NT2/D1 (cell line): Measurements from ENCODE around the gene KCNJ4.

Experiments used
- DNase-seq: peaks from one replicate; pipeline ENCODE4 v3.0.0-alpha.2; 2011; ENCODE audit warnings: low read depth, low spot score
- H3K27me3 ChIP-seq: 2 replicates; pipeline ENCODE4 v1.6.0; 2011; ENCODE audit warnings: mild to moderate bottlenecking; ENCODE audit not compliant: insufficient read length, insufficient read depth
- H3K36me3 ChIP-seq: 2 replicates; pipeline ENCODE4 v1.6.1; 2011; ENCODE audit warnings: mild to moderate bottlenecking, low read length, mixed read lengths; ENCODE audit not compliant: insufficient read depth, insufficient read length
- H3K4me1 ChIP-seq: 2 replicates; pipeline ENCODE4 v1.5.1; 2011; ENCODE audit not compliant: insufficient read depth, insufficient read length
- H3K4me3 ChIP-seq: 2 replicates; pipeline ENCODE4 v1.5.1; 2011; ENCODE audit warnings: low read depth; ENCODE audit not compliant: insufficient read length
- H3K9ac ChIP-seq: 2 replicates; pipeline ENCODE4 v1.6.0; 2011; ENCODE audit warnings: low read depth; ENCODE audit not compliant: insufficient read length
- H3K9me3 ChIP-seq: 2 replicates; pipeline ENCODE4 v1.5.1; 2011; ENCODE audit warnings: mild to moderate bottlenecking, low read length; ENCODE audit not compliant: insufficient read depth
- SUZ12 ChIP-seq: IDR thresholded peaks from 2 replicates; pipeline ENCODE4 v1.6.1; 2011; ENCODE audit not compliant: insufficient read length, insufficient read depth; ENCODE audit errors: extremely low read depth
- YY1 ChIP-seq: IDR thresholded peaks from 2 replicates; pipeline ENCODE4 v1.6.1; 2011; ENCODE audit not compliant: insufficient read length, insufficient read depth
- ZNF274 ChIP-seq: IDR thresholded peaks from 2 replicates; pipeline ENCODE4 v1.6.1; 2011; ENCODE audit warnings: mild to moderate bottlenecking, low read depth, low read length

Gene KCNJ4

GRCh38 chr22:38455530-38456271 lies 702 bp upstream of the KCNJ4 start:
- TF ChIP-seq ZNF274 (no peak), SUZ12 (no peak), YY1 (no peak)
- Histone ChIP-seq H3K27me3 (peaks cover 76% of the 10 kb centered on the region), H3K9me3 (no peaks in the 10 kb centered on the region), H3K4me3 (peak overlapping the region; percentile 36), H3K9ac (peak overlapping the region; percentile 50), H3K4me1 (peaks cover 20% of the 10 kb centered on the region), H3K36me3 (no peaks in the 10 kb centered on the region)
- no peak for DNase-seq

- Histone ChIP-seq H3K4me3 (peak overlapping the region; percentile 30), H3K9ac (peak overlapping the region; percentile 42), H3K9me3 (no peaks in the 10 kb centered on the region), H3K4me1 (peaks cover 20% of the 10 kb centered on the region), H3K27me3 (peaks cover 64% of the 10 kb centered on the region), H3K36me3 (no peaks in the 10 kb centered on the region)
- TF ChIP-seq ZNF274 (no peak), YY1 (no peak), SUZ12 (no peak)
- no peak for DNase-seq
Measured at GRCh38 chr22:38454353-38455075, 485 bp downstream of the KCNJ4 start.

GRCh38 chr22:38453996-38454352 lies 1.0 kb downstream of the KCNJ4 start:
- Histone ChIP-seq H3K9me3 (no peaks in the 10 kb centered on the region), H3K27me3 (peaks cover 61% of the 10 kb centered on the region), H3K4me1 (peaks cover 20% of the 10 kb centered on the region), H3K36me3 (no peaks in the 10 kb centered on the region), H3K9ac (no peak overlapping the region), H3K4me3 (no peak overlapping the region)
- no peak for TF ChIP-seq ZNF274
- no peak for TF ChIP-seq SUZ12
- DNase-seq, result no peak

GRCh38 chr22:38453066-38453672 lies 1.8 kb downstream of the KCNJ4 start:
- peaks cover 55% of the 10 kb centered on the region for H3K27me3 ChIP-seq
- peaks cover 23% of the 10 kb centered on the region for H3K4me1 ChIP-seq
- no peak overlapping the region for H3K4me3 ChIP-seq
- H3K36me3 ChIP-seq, result no peaks in the 10 kb centered on the region
- TF ChIP-seq SUZ12 (no peak), YY1 (no peak), ZNF274 (no peak)
- DNase-seq, result no peak
- no peaks in the 10 kb centered on the region for H3K9me3 ChIP-seq
- no peak overlapping the region for H3K9ac ChIP-seq

- no peak for DNase-seq
- peaks cover 50% of the 10 kb centered on the region for H3K27me3 ChIP-seq
- peaks cover 22% of the 10 kb centered on the region for H3K4me1 ChIP-seq
- H3K4me3 ChIP-seq, result no peak overlapping the region
- no peak overlapping the region for H3K9ac ChIP-seq
- no peaks in the 10 kb centered on the region for H3K36me3 ChIP-seq
- no peak for TF ChIP-seq SUZ12
- TF ChIP-seq YY1, result no peak
- TF ChIP-seq ZNF274, result no peak
- no peaks in the 10 kb centered on the region for H3K9me3 ChIP-seq
Measured at GRCh38 chr22:38452373-38453065, 2.5 kb downstream of the KCNJ4 start.

- Histone ChIP-seq H3K36me3 (no peaks in the 10 kb centered on the region), H3K27me3 (peaks cover 44% of the 10 kb centered on the region), H3K9ac (no peak overlapping the region), H3K4me3 (no peak overlapping the region), H3K4me1 (peaks cover 19% of the 10 kb centered on the region), H3K9me3 (no peaks in the 10 kb centered on the region)
- TF ChIP-seq ZNF274 (no peak), YY1 (no peak), SUZ12 (no peak)
- no peak for DNase-seq
Measured at GRCh38 chr22:38451864-38452263, 3.1 kb downstream of the KCNJ4 start.

- DNase-seq, result no peak
- Histone ChIP-seq H3K9me3 (no peaks in the 10 kb centered on the region), H3K4me1 (peaks cover 18% of the 10 kb centered on the region), H3K36me3 (no peaks in the 10 kb centered on the region), H3K27me3 (peaks cover 40% of the 10 kb centered on the region), H3K4me3 (no peak overlapping the region), H3K9ac (peak overlapping the region; percentile 32)
- TF ChIP-seq YY1, result no peak
Measured at GRCh38 chr22:38451404-38451803, 3.6 kb downstream of the KCNJ4 start.
